GM19455 (cell line): ENCODE data around the gene ZNF507.
"Not testable (repeated sequence)": the region's sequence is repeated elsewhere in the genome, so short reads cannot be mapped to it uniquely, and the experiment has no call there.

Experiments
- ATAC-seq: cut with Tn5 transposase; IDR thresholded peaks from one replicate; pipeline ENCODE4 v1.9.1; 2021; ENCODE audit not compliant: unreplicated experiment

The ZNF507 gene

DNA sequence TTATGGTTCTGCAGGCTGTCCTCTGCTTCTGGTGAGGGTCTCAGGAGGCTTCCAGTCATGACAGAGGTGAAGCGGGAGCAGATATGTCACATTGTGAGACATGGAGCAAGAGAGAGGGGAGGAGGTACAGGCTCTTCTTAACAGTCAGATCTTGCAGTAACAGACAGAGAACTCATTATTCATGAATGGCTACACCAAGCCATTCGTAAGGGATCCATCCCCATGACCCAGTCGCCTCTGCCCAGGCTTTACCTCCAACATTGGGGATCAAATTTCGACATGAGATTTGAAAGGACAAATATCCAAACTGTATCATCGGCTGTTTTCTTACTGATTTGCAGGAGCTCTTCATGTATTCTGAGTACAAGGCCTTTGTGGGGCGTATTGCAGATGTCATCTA lies 21.7 kb downstream of the ZNF507 start:
- no peak for ATAC-seq

DNA sequence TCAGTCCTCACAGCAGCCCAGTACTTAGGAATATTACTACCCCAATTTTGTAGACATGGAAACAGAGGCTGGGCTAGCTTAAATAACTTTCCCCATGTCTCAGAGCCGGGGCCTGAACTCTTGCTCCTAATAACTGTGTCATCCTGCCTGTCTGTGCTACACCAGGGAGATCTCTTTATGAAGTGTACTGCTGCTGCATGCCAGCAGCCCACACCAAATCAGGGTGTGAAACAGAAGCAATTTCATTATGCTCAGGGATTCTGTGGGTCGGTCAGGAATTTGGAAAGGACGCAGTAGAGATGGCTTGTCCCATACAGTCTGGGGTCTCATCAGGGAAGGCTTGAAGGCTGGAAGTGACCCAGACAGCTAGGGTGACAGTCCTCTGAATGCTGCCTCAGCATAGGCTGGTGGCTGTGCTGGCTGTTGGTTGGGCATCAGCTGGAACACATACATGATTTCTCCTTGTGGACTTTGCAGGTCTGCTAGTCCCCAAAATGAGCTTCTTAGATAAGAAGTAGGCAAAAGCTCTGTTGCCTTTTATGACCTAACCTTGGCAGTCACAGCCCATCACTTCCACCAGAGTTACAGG lies 22.6 kb downstream of the ZNF507 start:
- no peak for ATAC-seq

- no peak for ATAC-seq
These were observed 23.4 kb downstream of the ZNF507 start for GRCh38 chr19:32368787-32369186.

- ATAC-seq: no peak
These were observed 27.5 kb downstream of the ZNF507 start for GRCh38 chr19:32372726-32373517.

DNA sequence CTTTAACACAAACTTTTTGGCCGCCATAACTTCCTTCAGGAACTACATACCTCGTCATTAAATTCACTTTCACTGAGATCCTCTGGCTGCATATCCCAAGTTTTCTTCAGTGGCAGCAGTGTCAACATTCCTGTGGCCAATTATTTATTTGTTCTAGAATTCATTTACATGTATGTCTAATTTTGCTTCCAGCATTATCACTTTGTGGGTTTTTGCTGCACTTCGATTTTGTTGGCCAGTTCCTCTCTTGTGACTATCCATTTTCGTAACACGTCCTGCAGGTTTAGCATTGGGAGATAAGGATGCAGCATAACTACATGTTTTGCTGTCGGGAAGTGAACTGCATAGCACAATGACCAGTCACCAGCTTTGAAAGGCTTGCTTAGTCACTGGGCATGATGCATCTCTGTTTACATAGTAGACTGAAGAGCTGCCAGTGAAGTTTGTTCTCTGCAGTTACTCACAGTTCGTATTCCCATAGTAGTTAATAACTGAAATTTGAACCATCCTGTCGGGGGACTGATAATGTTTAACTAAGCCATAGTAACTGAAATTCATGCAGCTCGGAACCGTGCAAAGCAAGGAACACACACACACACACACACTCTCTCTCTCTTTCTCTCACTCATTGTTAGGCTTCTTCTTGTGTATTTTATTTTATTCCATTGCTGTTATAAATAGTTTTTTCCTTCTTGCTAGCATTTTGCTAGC lies 28.3 kb downstream of the ZNF507 start:
- no peak for ATAC-seq

DNA sequence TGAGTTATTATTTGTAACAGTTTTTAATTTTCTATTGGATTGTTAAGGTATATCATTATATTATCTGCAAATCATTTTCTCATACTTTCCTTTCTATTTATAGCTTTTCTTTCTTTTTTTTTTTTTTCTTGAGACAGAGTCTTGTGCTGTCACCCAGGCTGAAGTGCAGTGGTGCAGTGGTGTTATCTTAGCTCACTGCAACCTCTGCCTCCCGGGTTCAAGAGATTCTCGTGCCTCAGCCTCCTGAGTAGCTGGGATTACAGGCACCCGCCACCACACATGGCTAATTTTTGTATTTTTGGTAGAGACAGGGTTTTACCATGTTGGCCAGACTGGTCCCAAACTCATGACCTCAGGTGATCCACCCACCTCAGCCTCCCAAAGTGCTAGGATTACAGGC lies 29.0 kb downstream of the ZNF507 start:
- ATAC-seq: not testable (repeated sequence)

GRCh38 chr19:32377088-32377487 lies 31.7 kb downstream of the ZNF507 start:
- ATAC-seq: not testable (repeated sequence)

DNA sequence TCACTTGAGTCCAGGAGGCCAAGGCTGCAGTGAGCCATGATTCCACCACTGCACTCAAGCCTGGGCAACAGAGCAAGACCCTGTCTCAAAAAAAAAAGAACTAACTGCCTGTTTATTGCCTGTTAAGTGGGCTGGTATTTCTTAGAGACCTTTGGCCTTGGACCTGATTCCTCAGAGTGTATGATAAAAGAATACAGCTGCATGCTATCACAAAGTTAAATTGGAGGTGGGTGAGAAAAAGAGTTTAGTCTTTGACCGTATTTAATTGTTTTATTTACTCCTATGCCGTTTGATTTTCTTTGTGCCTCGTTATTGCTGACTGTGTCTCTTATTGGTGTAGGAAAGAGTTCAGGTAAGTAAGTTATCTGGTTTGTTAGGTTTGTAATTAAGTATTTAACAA lies 34.9 kb downstream of the ZNF507 start:
- ATAC-seq: no peak

DNA sequence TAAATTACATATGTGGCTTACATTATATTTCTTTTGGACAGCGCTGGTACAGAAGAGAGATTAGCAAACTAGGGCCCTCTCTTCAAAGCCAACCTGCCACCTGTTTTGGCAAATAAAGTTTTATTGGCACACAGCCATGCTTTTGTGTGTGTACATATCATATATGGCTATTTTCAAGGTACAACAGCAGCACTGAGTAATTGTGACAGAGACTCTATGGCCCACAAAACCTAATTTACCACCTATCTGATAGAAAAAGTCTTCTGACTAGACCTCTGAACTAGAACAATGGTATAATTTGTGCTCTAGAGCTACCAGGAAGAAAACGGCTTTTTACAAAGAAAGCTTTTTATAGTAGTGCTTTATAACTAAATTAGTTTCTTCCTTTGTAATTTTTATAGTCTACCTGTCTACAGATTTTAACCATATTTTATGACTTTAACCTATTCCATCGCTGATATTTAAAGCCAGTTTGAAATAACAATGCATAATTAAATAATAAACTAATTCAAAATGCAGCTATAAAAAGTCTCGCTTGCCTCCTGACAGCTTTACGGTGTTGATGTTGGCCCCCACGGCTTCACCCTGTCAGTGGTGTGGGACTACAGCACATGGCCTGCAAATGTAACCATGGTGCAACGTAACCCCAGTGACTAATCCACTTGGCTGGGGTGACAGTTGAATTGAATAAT lies 42.4 kb downstream of the ZNF507 start:
- ATAC-seq: no peak

DNA sequence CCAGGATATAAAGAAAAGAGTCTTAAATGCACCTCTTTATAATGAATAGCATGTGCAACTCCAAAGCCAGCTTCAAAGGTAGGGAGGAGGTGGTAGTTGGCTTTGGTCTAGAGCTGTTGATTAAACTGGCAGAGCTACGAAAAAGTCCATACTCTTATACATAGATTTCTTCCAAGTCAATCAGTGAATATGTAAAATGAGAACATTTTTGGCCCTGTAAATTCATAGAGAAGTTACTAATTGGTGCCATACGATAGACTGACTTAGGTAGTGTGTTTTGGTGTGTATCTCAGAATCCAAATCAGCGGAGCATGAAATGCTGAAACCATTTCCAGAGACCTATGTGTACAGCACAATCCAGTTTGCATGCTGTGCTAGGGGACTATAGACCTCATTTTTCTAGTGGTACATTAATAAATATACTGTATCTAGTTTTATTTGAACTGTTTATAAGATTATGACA lies 43.0 kb downstream of the ZNF507 start:
- no peak for ATAC-seq

DNA sequence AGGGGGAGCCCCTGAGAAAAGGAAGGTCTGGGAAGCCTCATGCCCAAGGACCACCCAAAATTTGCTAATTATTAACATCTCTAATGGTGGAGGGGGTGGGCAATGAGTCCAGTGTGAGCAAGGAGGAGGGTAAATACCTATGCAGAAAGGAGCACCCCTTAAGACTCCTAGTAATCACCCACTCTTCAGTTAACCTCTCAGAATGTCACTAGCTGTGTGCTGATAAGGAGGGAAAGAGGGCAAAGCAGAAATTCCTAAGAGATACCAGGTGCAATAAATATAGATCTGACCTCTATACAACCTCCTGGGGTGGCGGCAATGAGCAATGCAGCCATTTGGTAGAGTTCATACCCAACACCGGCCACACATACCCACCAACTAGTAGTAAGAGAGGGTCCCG lies 47.5 kb downstream of the ZNF507 start:
- no peak for ATAC-seq

GRCh38 chr19:32396046-32396652 lies 50.7 kb downstream of the ZNF507 start:
- ATAC-seq: no peak

DNA sequence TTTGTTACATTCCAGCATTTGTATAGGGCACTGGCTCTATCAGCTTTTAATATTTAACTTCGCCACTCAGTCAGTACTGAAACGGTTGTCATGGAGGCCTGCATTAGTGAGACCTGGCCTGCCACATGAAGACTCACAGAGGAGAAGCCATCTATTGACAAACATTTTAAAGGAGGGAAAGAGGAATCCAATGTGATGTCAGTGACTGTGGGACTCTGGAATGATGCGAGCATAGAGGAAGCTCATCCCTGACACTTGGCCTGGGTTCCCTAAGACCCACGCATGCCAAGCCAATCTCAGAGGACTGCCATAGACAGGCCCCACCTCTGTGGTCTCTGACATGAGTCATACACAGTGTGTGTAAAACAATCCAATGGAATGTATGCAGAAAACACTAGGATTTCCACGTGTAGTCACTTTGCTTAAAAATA lies 52.3 kb downstream of the ZNF507 start:
- ATAC-seq: no peak

DNA sequence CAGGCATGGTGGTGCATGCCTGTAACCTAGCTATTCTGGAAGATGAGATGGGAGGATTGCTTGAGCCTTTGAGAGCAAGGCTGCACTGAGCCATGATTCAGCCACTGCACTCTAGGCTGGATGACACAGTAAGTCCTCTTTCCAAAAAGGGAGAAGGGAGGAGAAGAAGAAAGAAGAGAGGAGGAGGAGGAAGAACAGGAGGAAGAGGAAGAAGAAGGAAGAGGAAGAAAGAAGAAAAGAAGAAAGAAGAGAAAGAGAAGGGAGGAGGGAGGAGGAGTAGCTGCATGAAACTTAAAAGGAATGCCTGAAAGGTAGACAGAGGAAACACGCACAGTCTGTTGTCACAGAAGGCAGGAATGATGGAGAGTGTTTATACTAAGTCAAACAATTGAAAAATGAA lies 56.6 kb downstream of the ZNF507 start:
- no peak for ATAC-seq

DNA sequence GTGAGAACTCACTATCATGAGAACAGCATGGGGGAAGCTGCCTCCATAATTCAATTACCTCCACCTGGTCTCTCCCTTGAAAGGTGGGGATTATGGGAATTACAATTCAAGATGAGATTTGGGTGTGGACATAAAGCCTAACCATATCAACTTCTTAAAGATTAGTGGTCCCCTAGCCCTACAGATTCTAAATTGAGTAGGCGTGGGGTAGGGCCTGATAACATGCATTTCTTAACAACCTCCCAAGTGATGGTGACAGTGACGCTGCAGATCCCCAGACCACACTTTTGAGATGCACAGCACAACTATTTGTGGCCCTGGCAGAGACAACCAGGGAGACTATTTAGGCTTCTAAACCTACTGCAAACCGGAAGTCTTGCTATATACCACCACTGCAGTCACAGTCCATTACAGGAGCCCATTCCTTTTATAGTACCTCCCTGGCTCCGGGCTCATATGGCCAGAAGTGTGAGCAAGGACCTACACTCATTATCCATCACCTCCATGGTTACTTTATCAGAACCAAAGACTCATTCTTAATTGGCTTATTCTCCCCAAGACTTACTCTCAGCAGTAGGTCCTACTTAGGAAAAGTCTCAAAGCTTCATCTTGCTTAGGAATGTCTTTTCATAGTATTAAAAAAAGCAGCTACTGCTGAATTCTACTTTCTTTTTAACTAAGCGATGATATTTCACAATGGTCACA lies 58.0 kb downstream of the ZNF507 start:
- ATAC-seq: no peak

DNA sequence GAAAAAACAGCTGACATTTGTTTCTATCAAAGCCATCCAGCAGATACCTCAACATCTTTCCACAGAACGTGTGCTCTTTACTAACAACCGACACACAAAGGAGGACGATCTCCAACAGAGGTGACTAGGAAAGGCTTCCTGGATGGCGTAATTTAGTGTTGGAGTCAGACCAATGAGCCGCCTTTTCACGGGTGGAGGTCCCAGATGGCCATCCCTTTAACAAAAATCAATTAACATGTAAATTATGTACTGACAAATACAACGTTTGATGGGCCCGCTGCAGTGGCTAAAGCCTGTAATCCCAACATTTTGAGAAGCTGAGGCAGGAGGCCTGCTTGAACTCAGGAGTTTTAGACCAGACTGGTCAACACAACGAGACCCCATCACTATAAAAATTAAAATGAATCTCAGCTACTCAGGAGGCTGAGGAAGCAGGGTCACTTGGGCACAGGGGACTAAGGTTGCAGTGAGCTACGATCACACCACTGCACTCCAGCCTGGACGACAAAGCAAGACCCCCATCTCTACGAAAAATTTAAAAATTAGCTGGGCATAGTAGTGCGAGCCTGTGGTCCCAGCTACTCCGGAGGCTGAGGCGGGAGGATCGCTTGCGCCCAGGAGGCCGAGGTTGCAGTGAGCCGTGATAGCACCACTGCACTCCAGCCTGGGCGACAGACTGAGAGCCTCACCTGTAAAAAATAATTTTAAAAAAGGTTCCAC lies 59.0 kb downstream of the ZNF507 start:
- ATAC-seq: no peak

DNA sequence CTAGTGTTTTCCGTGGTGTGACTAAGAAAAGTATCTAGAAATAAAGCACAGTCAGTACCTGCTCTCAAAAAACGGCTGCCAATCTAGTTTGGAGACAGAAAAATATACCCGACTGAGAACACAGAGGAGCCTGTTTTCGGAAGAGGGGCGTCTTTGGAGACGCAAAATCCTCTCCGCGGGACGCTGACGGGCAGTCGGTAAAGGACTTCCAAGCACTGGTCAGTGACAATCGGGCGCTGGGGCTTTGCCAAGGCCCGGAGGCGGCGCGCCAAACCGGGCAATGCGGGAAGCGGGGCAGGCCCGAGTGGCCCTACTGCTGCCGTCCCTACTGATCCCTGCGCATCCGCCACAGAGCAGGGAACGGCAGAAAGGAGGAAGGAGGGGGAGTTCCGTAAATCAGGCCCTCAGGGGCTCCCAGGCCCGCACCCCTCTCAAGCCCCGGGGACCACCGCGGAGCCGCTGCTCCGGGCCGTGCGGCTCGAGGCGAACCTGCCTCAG lies 59.6 kb downstream of the ZNF507 start:
- ATAC-seq: peak; percentile 20

DNA sequence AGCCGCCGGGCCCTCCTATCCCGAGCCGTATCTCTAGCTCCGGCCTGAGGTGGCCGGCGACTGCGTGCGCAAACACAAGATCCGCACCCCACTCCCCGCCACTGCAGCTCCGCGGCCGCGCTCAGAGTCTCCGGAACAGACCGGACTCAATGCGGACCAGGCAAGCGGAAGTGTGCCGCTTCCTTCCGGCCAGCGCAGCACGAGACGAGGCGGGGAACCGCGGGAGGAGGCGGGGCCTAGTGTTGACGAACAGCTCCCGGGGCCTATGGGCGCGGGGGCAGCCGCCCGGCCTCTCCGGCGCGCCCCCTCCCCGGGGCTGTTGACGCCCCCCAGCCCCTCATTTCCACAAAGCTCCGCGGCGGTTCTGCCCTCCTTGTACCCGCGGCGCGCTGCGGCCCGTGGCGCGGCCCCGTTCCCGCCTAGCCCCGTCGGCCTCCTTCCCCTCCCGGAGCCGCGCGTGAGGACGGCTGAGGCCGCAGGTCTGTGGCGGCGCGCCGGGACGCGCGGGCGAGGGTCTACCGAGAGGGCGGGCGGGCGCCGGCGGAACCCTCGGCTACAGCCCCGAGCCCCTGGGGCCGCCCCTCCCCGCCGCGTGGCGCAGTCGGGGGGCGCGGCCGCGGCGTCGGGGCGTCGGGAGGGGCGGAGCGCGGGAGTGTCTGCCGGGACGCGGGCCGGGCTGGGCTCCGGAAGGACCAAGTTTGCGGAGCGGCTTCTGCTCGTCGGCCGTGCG lies 60.2 kb downstream of the ZNF507 start, which contains the start of gene DPY19L3:
TSS of gene DPY19L3 (plus strand) at position 340 of the 730 bp plus-strand sequence. CDS start 2,484 bp downstream, outside the sequence.
- ATAC-seq: peak; percentile 97
